ENCODE results near the gene RALGPS1.

RALGPS1 gene

DNA sequence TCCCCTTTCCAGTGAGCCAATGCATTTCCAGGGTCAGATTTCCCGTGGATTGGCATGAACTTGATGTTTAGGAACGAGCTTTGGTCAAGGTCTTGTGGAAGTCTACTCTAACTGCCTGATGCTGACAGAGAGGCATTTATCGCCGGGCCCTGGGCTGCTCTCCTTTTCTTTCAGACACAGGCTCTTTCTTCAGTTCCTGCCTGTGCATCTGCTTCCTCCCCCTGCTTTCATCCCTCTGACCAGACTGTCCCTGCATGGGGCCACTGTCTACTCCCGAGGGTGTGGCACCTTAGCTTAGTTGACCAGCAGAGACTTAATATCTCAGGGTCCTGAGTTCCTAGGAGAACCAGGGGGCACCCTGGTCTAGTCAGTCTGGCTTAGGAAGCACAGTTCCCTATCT is 41.2 kb downstream of the RALGPS1 start:
- no peak for DNase-seq (ENCODE audit: low read depth in 2 of 2)

DNA sequence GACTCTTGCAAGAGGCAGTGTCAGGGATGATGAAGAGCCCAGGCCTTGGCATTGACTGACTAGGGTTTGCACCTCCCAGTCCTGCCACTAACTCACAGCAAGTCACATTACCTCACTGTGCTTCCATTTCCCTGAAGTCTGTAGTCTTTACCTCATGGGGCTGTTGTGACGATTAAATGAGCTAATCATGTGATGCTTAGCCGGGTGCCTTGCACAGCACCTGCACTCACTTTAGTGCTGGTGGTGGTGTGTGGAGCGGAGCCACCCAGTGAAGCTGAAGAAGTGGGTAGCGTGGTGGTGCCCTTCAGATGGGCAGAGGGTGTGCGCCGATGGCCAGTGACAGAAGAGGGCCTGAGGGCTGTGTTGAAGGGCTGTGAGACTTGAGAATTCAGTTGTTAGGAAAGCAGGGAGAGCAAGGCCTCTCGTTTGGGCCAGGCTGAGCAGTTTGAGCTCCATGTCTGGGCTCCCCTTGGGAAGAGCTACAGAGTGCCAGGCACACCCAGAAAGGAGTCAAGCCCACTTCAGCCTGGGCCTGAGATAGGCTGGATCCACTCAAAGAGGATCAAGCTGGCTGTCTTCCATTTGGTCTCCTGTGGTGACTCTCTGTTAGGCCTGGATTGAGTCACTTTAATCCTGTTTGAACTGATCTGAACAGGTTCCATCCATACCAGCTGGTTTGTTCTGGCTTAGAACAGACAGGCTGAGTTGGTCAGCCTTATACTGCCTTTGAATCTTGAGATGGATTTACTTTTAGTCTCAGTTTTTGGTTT is 42.5 kb downstream of the RALGPS1 start:
- DNase-seq (ENCODE audit: low read depth in 2 of 2) = no peak

DNA sequence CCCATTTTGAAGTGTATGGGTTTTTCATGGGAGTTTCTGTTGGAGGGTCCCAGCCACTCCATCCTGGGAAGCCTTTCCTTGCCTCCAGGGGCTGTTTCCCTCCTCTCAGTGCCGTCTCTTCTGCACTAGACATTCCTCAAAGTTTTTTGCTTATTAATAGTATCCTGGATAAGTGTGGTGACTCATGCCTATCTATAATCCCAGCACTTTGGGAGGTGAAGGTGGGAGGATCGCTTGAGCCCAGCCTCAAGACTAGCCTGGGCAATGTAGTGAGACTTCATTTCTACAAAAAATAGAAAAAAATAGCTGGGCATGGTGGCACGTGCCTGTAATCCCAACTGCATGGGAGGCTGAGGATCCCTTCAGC is 43.1 kb downstream of the RALGPS1 start:
- DNase-seq (ENCODE audit: low read depth in 2 of 2) = no peak

DNA sequence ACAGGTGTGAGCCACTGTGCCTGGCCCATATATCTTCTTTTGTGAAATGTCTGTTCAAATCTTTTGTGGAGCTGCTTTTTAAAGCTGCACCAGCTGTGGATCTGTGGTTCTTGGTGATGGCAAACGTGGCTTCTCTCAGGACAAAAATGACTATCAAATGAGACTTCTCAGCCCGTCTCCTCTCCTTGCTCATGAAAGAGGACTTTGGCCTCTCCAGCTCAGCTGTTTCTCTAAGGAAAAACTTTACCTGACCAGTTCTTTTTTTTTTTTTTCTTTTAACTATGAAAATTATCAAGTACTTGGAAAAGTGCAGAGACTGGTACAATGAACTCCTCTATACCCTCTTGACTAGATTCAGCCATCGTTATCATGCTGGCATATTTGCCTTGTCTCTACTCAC is 44.8 kb downstream of the RALGPS1 start:
- DNase-seq (ENCODE audit: low read depth in 2 of 2) = no peak

DNA sequence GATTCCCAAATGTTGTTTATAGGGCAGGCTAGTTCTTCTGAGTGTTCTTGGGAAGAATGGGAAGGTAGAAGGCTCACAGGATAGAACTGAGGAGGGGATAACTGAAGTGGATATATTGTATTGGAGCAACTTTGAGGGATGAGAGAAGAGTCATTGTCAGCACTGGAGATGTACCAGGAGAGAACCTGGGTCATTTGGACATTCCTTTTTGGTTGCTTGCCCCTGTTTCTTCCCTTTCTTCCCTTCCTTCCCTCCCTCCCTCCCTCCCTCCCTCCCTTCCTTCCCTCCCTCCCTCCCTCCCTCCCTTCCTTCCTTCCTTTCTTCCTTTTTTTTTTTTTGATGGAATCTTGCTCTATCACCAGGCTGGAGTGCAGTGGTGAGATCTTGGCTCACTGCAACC is 45.3 kb downstream of the RALGPS1 start:
- no peak for DNase-seq (ENCODE audit: low read depth in 2 of 2)

DNA sequence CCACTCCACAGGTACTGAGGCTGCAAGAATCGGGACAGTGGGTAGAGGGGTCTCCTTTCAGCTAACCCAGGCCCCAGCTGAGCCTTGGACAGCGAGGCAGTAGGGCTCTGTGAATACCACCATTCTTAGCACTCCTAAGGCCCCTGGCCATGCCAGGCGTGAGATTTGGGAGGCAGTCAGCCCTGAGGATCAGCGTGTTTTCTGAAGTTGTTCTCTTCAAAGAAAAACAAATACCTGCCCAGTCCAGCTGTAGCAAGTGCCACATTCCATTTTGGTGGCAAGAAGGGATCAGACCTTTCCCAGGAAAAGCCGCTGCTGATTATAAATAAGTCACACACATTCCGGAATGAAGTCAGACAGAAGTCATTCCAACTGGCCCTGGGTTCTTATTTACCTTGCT is 47.8 kb downstream of the RALGPS1 start:
- no peak for DNase-seq (ENCODE audit: low read depth in 2 of 2)

DNA sequence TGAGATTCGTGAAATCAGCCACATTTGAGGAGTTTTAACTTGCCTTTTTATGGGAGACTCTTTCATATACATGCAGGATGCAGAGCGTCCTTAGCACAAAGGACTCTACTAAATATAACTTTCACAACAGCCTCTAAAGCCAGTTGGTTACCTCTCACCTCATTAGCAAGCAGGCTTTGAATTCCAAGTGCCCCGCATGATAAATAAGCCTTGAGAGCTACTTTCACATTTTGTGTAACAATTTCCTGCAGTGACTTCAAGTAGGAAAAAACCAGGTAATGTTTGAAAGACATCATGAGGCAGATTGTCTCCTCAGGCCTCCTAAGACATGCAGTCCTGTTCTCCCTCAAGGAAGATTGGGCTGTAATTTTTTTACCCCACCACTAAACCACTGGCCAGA is 50.5 kb downstream of the RALGPS1 start:
- no peak for DNase-seq (ENCODE audit: low read depth in 2 of 2)

DNA sequence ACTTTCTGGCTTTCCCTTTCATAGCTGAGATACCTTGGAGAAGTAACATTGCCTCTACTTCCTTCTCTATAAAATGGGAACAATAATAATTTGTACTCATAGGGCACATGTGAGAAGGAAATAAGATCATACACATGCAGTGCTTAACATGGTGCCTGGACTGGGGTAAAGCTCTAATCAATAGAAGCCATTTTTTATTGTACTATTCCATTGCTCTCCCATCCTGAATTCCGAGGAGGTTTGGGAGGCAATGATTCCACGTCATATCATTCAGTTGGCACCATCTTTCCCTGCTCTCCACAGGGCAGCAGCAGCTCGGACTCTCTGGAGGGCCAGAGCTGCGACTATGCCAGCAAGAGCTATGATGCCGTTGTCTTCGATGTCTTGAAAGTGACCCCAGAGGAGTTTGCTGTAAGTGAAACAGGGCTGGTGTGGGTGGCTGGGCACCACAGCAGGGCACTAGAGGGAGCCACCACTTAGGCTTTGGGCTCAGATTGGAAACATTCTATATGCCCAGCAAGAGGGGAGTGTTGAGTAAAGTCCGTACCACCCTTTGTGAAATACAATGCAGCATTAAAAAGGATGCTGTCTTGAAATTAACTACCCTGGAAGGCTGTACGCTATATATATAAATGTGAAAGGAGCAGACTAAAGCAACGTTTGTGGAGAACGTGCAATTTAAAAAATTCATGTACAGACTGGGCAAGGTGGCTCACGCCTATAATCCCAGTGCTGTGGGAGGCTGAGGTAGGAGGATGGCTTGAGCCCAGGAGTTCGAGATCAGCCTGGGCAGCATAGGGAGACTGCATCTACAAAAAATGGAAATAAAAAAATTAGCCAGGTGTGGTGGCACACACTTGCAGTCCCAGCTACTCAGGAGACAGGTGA is 51.2 kb downstream of the RALGPS1 start:
- DNase-seq (ENCODE audit: low read depth in 2 of 2) = no peak

DNA sequence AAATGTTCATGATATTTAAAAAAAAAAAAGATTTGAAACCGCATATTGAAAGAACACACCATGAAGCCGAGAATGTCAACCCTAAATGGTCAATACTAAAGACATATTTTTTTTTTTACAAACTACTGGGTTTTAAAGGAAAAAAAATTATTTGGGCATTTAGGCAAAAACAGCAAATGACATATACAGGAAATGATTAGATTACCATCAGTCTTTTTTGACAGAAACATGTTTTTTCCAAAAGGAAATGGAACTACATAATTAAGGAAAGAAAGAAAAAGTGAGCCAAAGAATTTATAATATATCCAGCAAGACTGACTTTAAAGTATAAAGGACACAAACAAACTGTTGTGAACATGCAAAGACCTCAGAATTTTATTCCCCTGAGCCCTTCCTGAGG is 56.7 kb downstream of the RALGPS1 start:
- no peak for DNase-seq (ENCODE audit: low read depth in 2 of 2)

DNA sequence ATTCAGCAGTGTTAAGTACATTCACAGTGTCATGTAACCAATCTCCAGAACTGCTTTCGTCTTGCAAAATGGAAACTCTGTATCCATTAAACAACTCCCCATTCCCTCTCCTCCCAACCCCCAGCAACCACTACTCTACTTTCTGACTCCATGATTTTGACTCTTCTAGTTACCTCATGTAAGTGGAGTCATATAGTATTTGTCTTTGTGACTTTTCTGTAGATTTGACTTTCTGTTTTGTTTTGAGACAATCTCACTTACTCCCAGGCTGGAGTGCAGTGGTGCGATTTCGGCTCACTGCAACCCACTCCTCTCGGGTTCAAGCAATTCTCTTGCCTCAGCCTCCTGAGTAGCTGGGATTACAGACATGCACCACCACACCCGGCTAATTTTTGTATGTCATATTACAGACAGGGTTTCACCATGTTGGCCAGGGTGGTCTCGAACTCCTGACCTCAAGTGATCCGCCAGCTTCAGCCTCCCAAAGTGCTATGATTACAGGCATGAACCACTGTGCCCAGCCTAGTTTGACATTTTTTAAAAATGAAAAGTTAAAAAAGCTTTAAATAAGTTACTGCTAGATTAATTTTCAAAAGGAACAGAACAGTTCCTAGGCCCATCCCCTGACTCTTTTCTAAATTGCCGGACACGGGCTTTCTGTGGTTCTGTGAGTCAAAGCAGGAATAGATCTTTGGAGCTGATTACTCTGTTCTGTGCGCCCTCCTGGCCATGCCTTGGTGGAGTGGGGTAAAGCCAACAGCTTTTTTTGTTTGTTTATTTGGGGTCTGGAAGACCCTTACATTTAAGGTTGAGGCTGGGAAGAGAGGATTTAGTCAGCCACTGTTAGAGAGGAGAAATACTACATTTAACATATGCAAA is 59.3 kb downstream of the RALGPS1 start:
- no peak for DNase-seq (ENCODE audit: low read depth in 2 of 2)

DNA sequence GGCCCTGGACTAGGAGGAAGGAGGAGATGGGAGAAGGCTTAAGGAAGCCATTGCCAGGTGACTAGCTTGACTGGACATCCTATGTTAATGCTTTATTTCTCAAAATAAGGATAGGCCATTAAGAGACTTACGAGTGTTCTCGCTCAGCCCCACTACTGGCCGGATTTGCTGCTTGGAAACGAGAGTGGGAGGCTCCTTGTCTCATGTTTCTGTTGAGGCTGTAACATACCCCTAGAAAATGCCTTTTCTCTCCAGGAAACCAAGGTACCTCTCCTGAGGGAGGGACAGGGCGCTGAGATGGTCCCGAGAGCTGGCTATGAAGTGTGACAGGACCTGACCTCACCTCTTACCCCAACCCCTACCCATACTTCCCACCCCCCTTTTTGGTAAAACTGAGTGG is 60.0 kb downstream of the RALGPS1 start:
- DNase-seq (ENCODE audit: low read depth in 2 of 2) = no peak

DNA sequence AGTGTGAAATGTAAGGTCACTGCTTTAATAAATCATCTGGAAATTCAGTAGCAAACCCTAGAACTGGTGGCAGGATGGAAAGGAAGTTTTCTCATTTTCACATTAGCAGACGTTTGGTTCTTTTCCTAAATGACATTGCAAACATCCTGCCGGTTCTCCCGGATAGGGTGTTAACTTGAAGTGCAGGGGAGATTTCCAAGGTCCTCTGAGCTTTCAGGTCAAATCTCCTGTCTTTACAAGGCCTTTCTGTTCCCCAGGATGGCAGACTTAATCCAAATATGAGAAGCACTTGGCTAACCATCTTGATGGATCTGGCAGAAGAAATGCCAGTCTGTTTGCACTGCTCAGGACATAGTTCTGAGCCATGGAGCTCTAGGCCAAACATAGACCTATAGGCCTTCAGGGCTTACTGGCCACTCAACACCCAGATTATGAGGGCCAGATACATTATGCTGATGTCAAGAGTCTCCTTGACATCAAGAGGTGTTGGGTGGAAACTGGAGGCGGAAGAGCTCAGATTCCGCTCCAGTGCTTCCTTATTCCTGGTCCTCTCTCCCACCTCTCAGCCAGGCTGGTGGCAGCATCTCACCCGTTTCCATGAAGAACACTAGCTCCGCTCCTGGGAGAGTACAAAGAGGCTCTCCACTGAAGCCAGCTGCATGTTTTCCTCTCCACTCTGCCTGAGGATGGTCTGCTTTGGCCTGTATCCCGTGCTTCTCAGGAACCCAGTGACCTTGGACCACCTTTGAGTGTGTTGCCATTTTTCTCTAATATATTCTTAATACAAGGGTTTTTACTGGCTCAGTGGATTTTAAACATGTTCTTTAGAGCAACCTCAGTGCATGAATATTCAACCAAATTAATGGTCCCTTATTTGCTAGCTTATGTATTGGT is 61.0 kb downstream of the RALGPS1 start:
- DNase-seq (ENCODE audit: low read depth in 2 of 2) = no peak

DNA sequence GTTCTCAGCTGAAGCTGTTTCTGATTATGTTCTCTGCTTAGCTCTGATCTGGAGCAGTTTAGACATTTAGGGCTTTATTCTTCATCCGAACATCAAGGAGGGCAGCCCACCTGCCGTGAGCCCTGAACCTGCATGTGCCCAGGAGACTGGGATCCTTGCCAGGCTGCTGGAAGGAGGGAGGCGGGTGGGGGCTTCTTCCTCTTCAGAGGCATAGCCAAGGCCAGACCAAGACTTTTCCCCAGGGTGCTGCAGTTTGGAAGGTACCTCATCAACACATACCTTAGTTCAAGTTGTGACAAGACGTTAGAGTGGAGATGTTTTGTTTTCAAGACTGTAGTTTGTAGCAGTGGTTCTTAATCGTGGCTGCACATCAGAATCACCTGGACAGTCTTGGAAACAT is 64.9 kb downstream of the RALGPS1 start:
- no peak for DNase-seq (ENCODE audit: low read depth in 2 of 2)

DNA sequence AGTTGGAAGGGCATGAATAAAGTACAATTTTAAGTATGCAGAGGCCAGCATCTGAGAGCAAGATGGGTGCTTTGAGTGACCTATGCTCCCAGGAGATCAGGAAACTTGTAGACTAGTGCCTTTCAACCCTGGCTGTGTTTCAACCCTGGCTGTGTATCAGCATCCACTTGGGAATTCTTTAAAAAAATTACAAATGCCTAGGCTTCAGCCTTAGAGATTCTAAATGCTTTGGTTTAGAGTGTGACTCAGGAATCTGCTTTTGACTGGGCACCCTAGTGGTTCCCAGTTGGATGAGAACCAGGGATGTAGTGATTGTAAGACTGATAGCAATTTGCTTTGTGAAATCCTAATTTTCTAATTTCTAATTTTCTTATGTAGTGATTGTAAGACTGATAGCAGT is 65.6 kb downstream of the RALGPS1 start:
- DNase-seq (ENCODE audit: low read depth in 2 of 2) = no peak

DNA sequence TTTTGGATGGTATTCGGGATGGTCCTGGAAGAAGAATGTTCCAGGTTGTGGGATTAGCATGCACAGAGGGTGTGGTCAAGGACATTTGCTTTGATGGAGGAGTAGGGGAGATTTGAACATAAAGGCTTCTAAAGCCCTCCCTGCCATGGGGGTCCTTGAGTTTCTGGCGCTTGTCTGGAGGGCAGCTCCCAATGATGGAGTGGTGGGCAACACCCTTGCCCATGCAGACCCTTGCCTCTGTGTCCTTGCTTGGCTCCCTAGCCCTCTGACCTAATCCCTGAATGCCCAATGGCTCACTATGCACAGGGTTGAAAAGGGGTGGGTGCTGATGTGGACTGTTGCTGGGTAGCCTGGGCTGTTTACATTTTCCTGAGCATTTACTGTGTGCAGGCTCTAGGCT is 66.6 kb downstream of the RALGPS1 start:
- no peak for DNase-seq (ENCODE audit: low read depth in 2 of 2)

DNA sequence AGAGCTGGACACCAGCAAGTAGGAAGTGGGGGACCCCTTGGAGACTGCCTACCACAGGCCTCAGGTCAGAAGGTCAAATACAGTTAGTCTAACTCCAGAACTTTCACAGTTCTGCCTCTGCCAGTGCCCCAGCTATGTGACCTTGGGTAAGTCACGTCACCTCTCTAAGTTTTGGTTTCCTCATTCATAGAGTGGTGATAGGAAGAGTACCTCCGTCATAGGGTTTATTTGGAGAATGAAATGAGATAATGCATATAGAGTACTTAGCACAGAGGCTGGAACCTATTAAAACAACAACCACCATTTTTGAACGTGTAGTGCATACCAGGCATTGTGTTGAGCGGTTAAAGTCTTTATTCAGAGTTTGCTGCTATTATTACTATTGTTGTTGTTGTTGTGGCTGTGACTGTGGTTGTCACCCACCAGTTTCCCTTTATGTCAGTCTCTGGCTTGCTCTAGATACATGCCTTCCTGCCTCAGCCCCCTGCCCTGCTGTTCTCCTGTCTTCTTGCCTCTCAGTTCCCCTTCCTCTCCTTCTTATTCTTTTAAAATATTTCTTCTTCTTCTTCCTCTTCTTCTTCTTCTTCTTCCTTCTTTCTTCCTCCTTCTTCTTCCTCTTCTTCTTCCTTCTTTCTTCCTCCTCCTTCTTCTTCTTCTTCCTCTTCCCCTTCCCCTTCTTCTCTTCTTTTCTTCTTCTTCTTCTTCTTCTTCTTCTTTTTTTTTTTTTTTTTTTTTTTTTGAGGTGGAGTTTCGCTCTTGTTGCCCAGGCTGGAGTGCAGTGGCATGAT is 67.8 kb downstream of the RALGPS1 start:
- DNase-seq (ENCODE audit: low read depth in 2 of 2) = no peak

DNA sequence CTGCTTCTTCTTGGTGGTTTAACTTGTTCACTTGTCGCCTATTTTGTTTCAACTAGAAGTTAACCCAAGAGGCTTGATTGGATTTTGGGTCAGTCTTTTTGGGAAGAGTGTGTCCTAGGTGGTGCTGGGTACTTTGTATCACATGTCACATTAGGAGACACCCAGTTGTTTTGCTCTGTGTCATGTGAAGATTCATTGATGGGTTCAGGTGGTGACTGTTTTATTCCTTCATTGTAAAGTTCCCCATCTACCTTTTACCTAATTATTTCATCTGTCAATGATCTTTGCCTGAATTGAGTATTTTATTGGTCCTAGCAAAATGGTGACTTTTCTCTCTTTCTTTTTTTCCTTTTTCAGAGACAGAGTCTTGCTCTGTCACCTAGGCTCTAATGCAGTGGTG is 69.2 kb downstream of the RALGPS1 start:
- DNase-seq (ENCODE audit: low read depth in 2 of 2) = no peak

DNA sequence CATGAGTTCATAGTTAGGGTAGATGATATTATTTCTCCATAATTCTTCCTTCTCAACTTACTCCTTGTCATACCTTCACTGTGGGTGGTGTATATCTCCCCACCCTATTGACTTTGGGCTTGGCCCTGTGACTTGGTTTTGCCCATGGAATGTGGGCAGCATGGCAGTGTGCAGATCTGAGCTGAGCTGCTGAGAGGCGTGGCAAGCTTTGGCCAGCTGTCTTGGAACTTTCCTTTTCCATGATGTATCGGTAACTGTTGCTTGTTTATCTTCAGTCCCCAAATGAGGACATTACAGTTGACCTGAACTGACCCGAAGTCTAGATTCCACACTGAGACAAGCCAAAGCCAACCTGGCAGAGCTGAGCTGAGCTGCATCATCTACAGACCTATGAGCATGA is 70.4 kb downstream of the RALGPS1 start:
- no peak for DNase-seq (ENCODE audit: low read depth in 2 of 2)

DNA sequence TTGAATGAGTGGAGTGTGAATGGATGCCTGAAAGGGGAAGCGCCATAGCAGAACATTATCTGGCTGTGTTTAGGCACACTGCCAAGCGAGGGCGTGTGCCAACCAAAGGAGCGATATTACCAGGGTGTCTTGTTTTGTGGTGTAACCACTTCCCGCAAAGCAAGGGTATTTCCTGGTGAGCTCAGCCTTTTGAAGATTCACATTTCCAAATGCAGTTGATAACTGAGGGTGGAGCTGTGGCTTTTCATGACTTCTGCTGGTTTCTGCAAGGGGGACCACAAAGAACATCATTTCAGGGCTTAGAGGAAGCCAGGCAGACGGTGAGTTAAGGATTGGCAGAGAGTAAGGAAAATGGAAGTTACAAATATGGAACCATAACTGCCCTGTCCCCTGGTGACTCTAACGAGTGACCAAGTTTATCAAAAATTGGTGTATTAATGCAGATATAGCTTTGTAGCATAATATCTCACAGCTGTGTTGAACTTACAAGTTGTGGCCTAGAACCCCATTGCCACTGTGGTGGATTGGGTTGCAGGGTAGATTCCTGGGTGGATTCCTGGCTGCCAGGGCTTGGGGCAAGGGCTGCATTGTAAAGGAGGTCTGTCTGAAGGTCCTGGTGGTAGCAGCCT is 71.4 kb downstream of the RALGPS1 start:
- peak; percentile 58 to 66 for DNase-seq (ENCODE audit: low read depth in 2 of 2)

DNA sequence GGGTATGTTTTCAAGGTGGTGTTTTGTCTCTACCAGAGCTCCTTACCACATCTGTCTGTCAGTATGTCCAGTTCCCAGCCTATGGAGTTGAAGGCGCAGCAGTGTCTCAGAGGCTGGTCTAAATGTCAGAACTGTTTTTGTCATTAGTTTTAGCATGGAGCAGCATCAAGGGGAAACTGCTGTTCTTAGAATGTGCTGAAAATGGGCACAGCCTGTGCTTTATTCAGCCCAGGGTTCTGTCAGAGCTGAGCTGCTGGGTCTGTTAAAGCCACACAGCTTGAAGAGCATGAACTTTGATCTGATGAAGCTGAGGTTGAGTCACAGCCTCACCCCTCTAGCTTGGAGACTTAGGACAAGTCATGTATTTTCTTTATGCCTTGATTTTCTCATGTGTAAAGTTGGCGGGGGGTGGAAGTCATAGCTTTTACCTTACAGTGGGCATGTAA is 71.9 kb downstream of the RALGPS1 start:
- DNase-seq (ENCODE audit: low read depth in 2 of 2) = no peak

Data from stimulated activated CD8-positive, alpha-beta memory T cell treated with anti-CD3 and anti-CD28 coated beads, Interleukin-7, amount 100 ng/mL, for 1 hour (primary cell).